Measurements from ENCODE around the gene LNX1. TPM values are rescaled to one million over a fixed set of nuclear protein-coding genes. Genes with fewer than 3 reads are reported as not detected.

LNX1 gene
- total and polyA plus RNA-seq, 2 of the 13 experiments (the other 11 are each of a cell fraction or from before 2014, with no cell fraction given) = 0.49 TPM

DNA sequence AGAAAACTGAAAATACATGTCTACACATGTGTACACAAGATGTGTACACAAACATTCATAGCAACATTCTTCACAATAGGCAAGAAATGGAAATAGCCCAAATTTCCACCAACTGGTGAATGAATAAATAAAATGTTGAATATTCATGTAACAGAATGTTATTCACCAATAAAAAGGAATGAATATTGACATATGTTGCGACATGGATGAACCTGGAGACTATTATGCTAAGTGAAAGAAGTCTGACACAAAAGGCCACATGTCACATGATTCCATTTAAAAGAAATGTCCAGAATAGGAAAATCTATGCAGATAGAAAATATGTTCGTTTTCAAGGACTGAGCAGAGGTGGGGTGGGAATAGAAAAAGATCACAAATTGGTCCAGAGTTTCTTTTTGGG lies 34.6 kb upstream of the LNX1 start:
- H3K4me1 ChIP-seq (ENCODE audit: insufficient read depth, low read length) = no peaks in the 10 kb centered on the region
- intact Hi-C loops (cut with micrococcal nuclease; ENCODE audit: unreplicated experiment) (no loop called here), in situ Hi-C loops (cut with HindIII; ENCODE audit: extremely low pct_ligation_motif_present, low pct_unique_long_range_greater_than_20kb) (no loop called here)
- no peak overlapping the region for H2AFZ ChIP-seq (ENCODE audit: low read length)
- H3K36me3 ChIP-seq (replicated peaks in 1 of 2; ENCODE audit: control insufficient read depth in 1 of 2, insufficient read depth in 2 of 2, low read length in 2 of 2) = no peaks in the 10 kb centered on the region
- ATAC-seq = no peak
- peaks cover 1 to 6% of the 10 kb centered on the region in 2 experiments; a peak in 1 of 5 replicates for H3K27me3 ChIP-seq (ENCODE audit: control insufficient read depth in 1 of 2, insufficient read depth in 2 of 2, low read length in 2 of 2)
- ChIA-PET POLR2A (no interaction called here), CTCF (ENCODE audit: low intra/inter-chr PET ratio, low total read pairs) (no interaction called here)
- H3K9ac ChIP-seq (ENCODE audit: insufficient read depth, low read depth, low read length) = no peak overlapping the region
- H3K4me2 ChIP-seq (ENCODE audit: low read depth, low read length) = no peak overlapping the region
- WGBS (ENCODE audit: low lambda C conversion rate) = 17% methylated on average over 2 of the region's 2 CpGs
- no peak overlapping the region for H3K4me3 ChIP-seq (replicated peaks in 1 of 3; ENCODE audit: insufficient read depth in 1 of 3, low read depth in 2 of 3, low read length in 3 of 3)
- DNase-seq (ENCODE audit: low spot score) = no peak
- no peak for FAIRE-seq
- no peaks in the 10 kb centered on the region for H3K79me2 ChIP-seq (ENCODE audit: insufficient read depth, low read length)
- BruUV-seq (replicated peaks) = no TSS peak
- no peak overlapping the region for H3K27ac ChIP-seq (ENCODE audit: extremely low read length, insufficient read depth, low read length)
- no peaks in the 10 kb centered on the region for H3K9me3 ChIP-seq (ENCODE audit: low read length)
- no peak for TF ChIP-seq ZNF788 (CRISPR knock-in tag; IDR thresholded peaks at IDR 0.05; ENCODE audit: borderline replicate concordance)
- TF ChIP-seq ZBTB3 (CRISPR knock-in tag; IDR thresholded peaks at IDR 0.05; ENCODE audit: borderline replicate concordance, low read depth) = no peak
- TF ChIP-seq MBD4 (IDR thresholded peaks at IDR 0.05; ENCODE audit: borderline replicate concordance, low read length) = no peak
- TF ChIP-seq ZNF317 (CRISPR knock-in tag; IDR thresholded peaks at IDR 0.05) = no peak
- TF ChIP-seq, protein P1, sequence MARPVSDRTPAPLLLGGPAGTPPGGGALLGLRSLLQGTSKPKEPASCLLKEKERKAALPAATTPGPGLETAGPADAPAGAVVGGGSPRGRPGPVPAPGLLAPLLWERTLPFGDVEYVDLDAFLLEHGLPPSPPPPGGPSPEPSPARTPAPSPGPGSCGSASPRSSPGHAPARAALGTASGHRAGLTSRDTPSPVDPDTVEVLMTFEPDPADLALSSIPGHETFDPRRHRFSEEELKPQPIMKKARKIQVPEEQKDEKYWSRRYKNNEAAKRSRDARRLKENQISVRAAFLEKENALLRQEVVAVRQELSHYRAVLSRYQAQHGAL (CRISPR knock-in tag; IDR thresholded peaks at IDR 0.05; ENCODE audit: not compliant biosample characterization) = no peak
- TF ChIP-seq, protein P2, sequence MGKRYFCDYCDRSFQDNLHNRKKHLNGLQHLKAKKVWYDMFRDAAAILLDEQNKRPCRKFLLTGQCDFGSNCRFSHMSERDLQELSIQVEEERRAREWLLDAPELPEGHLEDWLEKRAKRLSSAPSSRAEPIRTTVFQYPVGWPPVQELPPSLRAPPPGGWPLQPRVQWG (CRISPR knock-in tag; IDR thresholded peaks at IDR 0.05; ENCODE audit: borderline replicate concordance, low read depth) = no peak
- no peak for TF ChIP-seq ATAD3A (CRISPR knock-in tag; IDR thresholded peaks at IDR 0.05)
- TF ChIP-seq ZFP62 (CRISPR knock-in tag; IDR thresholded peaks at IDR 0.05) = no peak
- no peaks in the 10 kb centered on the region for H4K20me1 ChIP-seq (ENCODE audit: insufficient read depth, low read length)

DNA sequence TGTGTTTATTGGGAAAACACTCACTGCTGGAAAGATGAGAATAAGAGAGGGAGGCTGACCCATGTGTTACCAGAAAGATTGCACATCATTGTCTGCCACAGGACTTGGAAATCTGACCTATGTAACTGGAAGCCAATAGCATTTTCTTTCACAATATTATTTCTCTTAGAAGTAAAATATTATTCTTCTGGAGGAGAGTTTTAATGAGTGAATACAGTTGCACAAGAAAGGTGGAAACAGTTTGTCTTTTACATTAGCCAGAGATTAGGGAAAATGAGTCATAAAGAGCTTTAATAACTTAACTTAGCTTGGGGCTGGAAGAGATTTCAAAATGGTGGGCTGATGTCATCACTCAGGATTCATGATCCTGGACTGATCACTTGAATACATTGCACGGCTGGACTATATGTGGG lies 31.5 kb upstream of the LNX1 start:
- ChIA-PET CTCF (ENCODE audit: low intra/inter-chr PET ratio, low total read pairs) (no interaction called here), POLR2A (no interaction called here)
- no peaks in the 10 kb centered on the region for H3K4me1 ChIP-seq (ENCODE audit: insufficient read depth, low read length)
- no peaks in the 10 kb centered on the region for H3K9me3 ChIP-seq (ENCODE audit: low read length)
- H3K27ac ChIP-seq (ENCODE audit: extremely low read length, insufficient read depth, low read length) = no peak overlapping the region
- no peaks in the 10 kb centered on the region for H3K36me3 ChIP-seq (replicated peaks in 1 of 2; ENCODE audit: control insufficient read depth in 1 of 2, insufficient read depth in 2 of 2, low read length in 2 of 2)
- H3K4me2 ChIP-seq (ENCODE audit: low read depth, low read length) = no peak overlapping the region
- FAIRE-seq = no peak
- no peak for ATAC-seq
- intact Hi-C loops (cut with micrococcal nuclease; ENCODE audit: unreplicated experiment) = no loop called here
- H3K27me3 ChIP-seq (ENCODE audit: control insufficient read depth in 1 of 2, insufficient read depth in 2 of 2, low read length in 2 of 2) = no peaks in the 10 kb centered on the region
- DNase-seq (ENCODE audit: low spot score) = no peak
- no peaks in the 10 kb centered on the region for H3K79me2 ChIP-seq (ENCODE audit: insufficient read depth, low read length)
- H3K9ac ChIP-seq (ENCODE audit: insufficient read depth, low read depth, low read length) = no peak overlapping the region
- H3K4me3 ChIP-seq (replicated peaks in 1 of 3; ENCODE audit: insufficient read depth in 1 of 3, low read depth in 2 of 3, low read length in 3 of 3) = no peak overlapping the region
- no peak overlapping the region for H2AFZ ChIP-seq (ENCODE audit: low read length)
- BruUV-seq (replicated peaks) = no TSS peak
- in situ Hi-C loops (cut with HindIII; ENCODE audit: extremely low pct_ligation_motif_present, low pct_unique_long_range_greater_than_20kb) = loop anchor here (25.0 kb wide), 2 partner anchors 435 to 610 kb away; no protein-coding TSS in a partner anchor
- H4K20me1 ChIP-seq (ENCODE audit: insufficient read depth, low read length) = no peaks in the 10 kb centered on the region
- 0% methylated on average over 1 of the region's 1 CpG for WGBS (ENCODE audit: low lambda C conversion rate)
- no peak for TF ChIP-seq ZBTB20 (CRISPR knock-in tag; IDR thresholded peaks at IDR 0.05; ENCODE audit: borderline replicate concordance, low read depth)
- TF ChIP-seq ZNF431 (CRISPR knock-in tag; IDR thresholded peaks at IDR 0.05; ENCODE audit: borderline replicate concordance, low read depth) = no peak
- TF ChIP-seq, protein P3, sequence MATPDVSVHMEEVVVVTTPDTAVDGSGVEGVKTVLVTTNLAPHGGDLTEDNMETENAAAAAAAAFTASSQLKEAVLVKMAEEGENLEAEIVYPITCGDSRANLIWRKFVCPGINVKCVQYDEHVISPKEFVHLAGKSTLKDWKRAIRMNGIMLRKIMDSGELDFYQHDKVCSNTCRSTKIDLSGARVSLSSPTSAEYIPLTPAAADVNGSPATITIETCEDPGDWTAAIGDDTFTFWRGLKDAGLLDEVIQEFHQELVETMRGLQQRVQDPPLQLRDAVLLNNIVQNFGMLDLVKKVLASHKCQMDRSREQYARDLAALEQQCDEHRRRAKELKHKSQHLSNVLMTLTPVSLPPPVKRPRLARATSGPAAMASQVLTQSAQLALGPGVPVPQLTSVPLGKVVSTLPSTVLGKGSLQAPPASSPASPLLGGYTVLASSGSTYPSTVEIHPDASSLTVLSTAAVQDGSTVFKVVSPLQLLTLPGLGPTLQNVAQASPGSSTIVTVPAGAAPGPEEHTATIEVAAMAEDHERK (CRISPR knock-in tag; IDR thresholded peaks at IDR 0.05; ENCODE audit: low read depth) = no peak
- TF ChIP-seq, protein P4, sequence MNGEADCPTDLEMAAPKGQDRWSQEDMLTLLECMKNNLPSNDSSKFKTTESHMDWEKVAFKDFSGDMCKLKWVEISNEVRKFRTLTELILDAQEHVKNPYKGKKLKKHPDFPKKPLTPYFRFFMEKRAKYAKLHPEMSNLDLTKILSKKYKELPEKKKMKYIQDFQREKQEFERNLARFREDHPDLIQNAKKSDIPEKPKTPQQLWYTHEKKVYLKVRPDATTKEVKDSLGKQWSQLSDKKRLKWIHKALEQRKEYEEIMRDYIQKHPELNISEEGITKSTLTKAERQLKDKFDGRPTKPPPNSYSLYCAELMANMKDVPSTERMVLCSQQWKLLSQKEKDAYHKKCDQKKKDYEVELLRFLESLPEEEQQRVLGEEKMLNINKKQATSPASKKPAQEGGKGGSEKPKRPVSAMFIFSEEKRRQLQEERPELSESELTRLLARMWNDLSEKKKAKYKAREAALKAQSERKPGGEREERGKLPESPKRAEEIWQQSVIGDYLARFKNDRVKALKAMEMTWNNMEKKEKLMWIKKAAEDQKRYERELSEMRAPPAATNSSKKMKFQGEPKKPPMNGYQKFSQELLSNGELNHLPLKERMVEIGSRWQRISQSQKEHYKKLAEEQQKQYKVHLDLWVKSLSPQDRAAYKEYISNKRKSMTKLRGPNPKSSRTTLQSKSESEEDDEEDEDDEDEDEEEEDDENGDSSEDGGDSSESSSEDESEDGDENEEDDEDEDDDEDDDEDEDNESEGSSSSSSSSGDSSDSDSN (CRISPR knock-in tag; IDR thresholded peaks at IDR 0.05) = no peak

All from HepG2 (cell line).